HG02870 (cell line): ENCODE data around the gene PSMA4.
A peak's percentile ranks its signal among the peaks of the same experiment; 100 is the strongest.
"Not testable (repeated sequence)": the region's sequence is repeated elsewhere in the genome, so short reads cannot be mapped to it uniquely, and the experiment has no call there.

ENCODE experiments used
- ATAC-seq: cut with Tn5 transposase; IDR thresholded peaks from one replicate; pipeline ENCODE4 v1.9.1; 2021; ENCODE audit warnings: mild to moderate bottlenecking, moderate library complexity; ENCODE audit not compliant: unreplicated experiment

PSMA4 gene

DNA sequence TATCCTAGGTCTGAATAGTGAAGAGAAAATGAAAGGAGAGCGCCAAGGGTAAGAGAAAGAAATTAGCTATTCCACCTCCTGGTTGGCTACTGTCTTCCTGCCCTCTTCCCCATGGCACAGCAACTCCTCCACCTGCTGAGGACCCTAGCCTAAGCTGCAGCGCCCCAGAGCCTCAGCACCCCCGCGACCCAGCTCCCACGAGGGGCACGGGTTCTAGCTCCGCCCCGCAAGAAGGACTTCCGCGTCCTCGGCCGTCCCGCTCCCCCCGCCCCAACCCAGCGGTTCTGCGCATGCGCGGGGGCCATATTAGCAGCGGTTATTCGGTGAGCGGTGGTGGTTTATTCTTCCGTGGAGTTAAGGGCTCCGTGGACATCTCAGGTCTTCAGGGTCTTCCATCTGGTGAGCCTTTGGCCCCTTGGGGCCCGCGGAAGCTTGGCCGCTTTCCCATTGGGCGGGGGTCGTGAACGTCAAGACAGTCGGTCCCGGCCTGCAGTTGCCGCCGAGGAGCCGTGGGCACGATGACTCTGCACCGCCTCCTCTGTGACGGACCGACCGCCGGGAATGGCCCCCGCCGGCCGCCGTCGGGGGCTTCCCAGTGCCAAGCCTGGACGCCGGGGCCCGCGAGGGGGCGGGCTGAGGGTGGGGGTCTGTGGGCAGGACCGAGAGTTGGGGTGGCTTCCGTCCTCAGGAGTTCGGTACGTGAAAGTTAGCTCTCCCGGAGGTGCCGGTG, at the start of gene PSMA4:
PSMA4 (plus strand) TSS at position 304 of the 730 bp plus-strand sequence. CDS start 1,484 bp downstream, outside the sequence.
- peak; percentile 69 for ATAC-seq

DNA sequence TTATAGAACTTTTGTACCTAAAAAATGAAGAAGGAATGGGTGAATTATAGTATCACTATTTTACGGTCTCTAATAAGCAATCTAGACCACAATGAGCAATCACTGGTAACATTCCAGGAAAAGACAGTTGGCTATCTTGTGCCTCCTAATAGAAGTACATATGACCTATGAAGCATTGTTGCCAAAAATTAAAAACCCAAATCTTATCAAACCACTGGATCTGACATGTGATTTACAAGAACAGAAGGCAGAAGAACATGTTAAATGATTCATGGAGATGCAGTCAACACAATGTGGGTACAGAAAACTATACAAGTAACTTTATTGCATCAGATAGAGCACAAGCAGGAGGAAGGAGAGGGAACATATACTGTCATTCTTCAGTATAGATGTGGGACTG, 47.4 kb upstream of the PSMA4 start:
- ATAC-seq, result no peak

- no peak for ATAC-seq
These were observed 38.4 kb upstream of the PSMA4 start for GRCh38 chr15:78501857-78502256.

- ATAC-seq, result no peak
These were observed 37.6 kb upstream of the PSMA4 start for GRCh38 chr15:78502641-78503040.

- peak; percentile 93 for ATAC-seq
These were observed 33.0 kb upstream of the PSMA4 start, which contains the start of gene HYKK for GRCh38 chr15:78506971-78507830. Gene HYKK (plus strand): TSS chr15:78507577. CDS start chr15:78513089, 5,512 bp downstream.

DNA sequence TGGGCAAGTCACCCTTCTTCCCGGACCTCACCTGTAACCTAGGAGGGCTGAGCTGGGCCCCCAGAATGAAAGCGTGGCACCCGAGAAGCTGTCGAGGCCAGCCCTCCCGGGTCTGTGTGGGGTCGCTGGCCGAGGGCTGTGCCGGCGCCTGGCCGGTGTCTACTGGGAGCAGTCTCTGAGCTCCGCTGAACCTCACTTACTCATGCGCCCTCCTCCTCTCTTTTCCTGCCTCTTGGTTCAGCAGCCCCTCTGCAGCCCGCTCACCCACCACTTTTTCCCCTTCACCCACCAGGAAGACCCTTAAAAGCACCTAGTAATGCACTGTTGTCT, 32.4 kb upstream of the PSMA4 start:
- peak; percentile 19 for ATAC-seq

DNA sequence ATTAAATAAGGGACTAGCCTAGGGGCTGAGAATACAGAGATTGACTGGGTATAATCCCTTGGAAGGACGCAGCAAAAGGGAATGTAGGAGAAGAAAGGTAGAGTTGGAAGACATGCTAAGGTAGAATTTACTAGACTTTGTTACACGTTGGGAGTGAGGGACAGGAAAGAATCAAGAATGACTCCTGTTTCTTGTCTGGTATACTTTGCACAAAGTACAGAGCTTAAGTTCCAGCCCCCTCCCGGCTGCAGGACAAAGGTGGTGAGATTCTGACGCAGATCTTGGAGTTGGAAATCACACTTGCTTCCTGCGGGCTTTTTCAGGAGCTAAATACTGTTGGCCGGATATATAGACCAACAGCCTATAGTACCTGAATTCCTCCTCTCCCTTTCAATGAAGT, 32.0 kb upstream of the PSMA4 start:
- ATAC-seq, result no peak

- no peak for ATAC-seq
These were observed 30.4 kb upstream of the PSMA4 start for GRCh38 chr15:78509726-78510312.

- ATAC-seq, result not testable (repeated sequence)
These were observed 20.2 kb upstream of the PSMA4 start for GRCh38 chr15:78520035-78520434.

DNA sequence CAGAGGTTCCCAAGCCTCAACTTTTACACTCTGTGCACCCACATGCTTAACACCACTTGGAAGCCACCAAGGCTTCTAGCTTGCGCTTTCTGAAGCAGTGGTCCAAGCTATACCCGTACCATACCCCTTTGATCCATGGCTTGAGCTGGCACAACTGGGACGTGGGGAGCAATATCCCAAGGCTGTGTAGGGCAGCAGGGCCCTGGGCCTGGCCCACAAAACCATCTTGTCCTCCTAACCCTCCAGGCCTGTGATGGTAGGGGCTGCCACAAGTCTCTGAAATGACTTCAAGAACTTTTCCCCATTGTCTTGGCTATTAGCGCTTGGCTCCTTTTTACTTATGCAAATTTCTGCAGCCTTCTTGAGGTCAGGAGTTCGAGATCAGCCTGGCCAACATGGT, 16.0 kb upstream of the PSMA4 start:
- no peak for ATAC-seq

GRCh38 chr15:78527325-78527724, 12.9 kb upstream of the PSMA4 start:
- ATAC-seq, result no peak

GRCh38 chr15:78533331-78533730, 6.9 kb upstream of the PSMA4 start:
- no peak for ATAC-seq

DNA sequence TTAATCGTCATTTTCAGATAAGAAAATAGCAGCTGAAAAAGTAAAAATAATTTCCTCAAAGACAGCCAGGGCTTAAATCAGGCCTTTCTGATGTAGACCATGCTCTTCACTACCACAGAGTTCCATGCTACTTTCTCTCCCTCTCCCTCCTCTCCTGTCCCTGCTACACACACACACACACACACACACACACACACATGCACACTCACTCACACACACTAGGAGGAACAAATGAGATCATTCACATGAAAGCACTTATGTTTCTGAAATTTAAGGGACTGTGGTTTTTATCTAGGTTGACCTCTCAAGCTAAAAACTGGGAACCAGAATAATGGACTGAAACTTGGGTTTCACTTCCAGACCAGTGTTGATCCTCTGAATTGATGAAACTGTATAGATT, 4.1 kb upstream of the PSMA4 start:
- ATAC-seq, result no peak

- no peak for ATAC-seq
These were observed 2.9 kb upstream of the PSMA4 start for GRCh38 chr15:78537266-78537905.

DNA sequence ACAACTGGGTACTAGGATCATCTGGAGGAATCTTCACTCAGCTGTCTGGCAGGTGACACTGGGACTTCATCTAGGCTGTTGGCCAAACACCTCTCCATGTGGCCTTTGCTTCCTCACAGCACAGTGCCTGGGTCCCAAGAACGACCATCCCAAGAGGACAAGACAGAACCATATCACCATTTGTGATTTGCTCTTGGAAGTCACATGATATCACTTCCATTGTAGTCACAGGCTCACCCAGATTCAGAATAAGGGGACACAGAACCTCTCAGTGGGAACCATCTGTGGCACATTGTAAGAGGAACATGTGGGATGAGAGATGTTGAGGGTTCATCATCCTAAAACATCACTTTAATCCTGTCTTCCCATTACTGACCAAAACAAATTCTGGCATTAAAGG, 1.9 kb upstream of the PSMA4 start:
- ATAC-seq, result no peak

GRCh38 chr15:78539464-78540140, 642 bp upstream of the PSMA4 start:
- not testable (repeated sequence) for ATAC-seq

DNA sequence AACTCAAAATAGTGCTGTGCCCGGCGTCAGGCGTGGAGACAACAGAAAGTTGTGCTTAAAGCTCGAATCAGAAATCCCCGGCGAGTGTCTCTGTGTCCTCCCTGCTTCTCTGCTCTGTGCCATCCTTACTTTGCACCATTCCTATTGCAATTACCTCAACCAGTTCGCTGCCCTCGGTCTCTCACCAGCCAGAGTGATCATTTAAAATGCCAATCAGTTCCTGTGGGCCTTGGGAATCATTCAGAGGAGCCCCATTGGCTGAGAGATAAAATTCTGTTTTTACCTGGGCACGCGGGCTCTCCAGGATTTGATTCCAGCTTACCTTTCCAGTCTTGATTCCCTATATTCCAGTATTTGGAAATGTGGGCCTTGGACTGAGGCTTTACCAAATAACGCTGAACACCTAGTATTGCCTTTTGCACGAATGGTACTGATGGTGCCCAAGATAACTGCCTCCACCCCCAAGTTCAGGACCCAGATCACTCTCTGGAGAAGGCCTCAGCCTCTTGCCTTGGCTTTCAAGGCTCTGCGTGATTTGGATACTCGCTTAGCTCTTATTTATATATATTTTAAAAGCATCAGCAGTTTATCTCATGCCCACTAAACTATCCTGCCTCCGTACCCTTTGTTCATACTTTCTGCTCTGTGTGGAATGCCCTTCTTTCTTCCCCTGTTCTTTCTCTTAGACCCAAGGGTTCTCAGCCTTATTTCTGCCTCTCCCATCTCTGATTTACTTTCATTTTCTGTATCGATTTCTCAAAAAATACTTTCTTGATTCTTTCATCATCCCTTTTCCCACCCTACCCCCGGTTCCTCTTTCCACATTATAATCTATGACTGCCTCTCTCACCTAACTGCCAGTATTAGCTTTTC, 863 bp downstream of the PSMA4 start:
- no peak for ATAC-seq

DNA sequence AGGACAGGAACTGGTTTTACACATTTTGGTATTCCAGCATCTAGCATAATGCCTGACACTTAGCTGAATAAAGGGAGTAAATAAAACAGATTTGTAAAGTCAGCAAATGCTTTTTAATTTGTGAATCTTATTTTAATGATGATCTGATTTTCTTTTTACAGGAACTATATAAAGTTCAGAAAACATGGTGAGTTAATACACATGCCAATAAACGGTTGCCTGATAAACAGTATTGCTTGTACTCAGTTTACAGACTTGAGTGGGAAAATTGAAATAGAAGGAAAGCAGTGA, 1.4 kb downstream of the PSMA4 start:
- no peak for ATAC-seq

DNA sequence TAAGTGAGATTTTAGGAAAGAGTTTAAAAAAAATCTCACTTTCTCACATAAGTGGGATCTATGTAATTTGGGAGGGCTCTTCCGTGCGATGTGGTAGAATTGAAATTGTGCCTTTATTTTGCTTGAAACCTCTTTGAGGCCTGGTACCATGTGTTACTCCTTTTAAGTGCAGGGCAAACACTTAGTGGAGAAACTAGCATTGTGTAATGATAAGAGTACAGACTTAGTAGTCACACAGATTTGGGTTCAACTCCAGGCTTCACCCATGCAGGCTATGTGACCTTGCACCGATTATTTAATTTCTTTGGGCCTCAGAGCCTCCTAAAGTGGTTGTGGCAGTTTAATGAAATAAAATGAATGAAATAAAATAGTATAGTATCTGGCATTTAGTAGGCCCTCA, 2.4 kb downstream of the PSMA4 start:
- no peak for ATAC-seq

DNA sequence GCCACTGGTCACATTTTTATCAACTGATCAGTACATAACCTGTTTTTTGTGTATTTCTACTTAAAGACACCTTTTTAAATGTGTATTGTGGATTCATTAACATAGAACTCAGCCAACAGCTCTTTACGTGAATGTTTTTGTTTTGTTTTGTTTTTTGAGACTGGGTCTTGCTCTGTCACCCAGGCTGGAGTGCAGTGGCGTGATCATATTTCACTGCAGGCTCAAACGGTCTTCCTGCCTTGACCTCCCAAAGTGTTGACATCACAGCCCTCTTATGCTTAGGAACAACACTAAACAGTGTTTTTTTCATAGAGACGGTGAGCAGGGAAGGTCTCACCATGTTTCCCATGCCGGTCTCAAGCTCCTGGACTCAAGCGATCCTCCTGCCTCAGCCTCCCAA, 9.9 kb downstream of the PSMA4 start:
- no peak for ATAC-seq
